CD4-positive, alpha-beta T cell treated with Interleukin-17A for 4 hours (primary cell): Measurements from ENCODE around the gene ACP5.

Source experiments
- DNase-seq: peaks from one replicate; pipeline ENCODE4 v3.0.0-alpha.2; 2020; ENCODE audit warnings: mixed read lengths

ACP5 gene

GRCh38 chr19:11547929-11548700, 29.3 kb downstream of the ACP5 start:
- DNase-seq: no peak

DNA sequence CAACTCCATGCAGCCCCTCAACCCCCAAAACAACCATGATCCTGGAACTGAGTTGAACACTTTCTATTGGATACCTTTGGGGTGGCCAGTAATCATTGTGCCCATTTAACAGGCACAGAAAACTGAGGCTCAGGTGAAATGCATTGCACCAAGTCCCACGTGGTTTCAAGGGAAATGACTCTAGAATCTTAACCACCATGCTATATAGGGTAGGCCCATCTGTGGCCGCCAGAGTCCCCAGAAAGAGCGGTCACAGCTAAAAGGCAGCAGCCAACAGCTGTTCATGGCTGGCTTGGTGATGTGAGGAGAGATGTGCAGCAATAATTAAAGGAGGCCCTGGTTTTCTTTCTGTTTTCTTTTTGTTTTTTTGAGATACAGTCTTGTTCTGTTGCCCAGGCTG, 36.2 kb downstream of the ACP5 start:
- no peak for DNase-seq

- no peak for DNase-seq
These were observed 36.8 kb downstream of the ACP5 start for GRCh38 chr19:11540645-11541044.

GRCh38 chr19:11539495-11540365, 37.7 kb downstream of the ACP5 start:
- DNase-seq: no peak

GRCh38 chr19:11538232-11539036, 39.0 kb downstream of the ACP5 start, which contains the start of gene CNN1:
TSS of gene CNN1 (plus strand) at chr19:11538851. CDS start at chr19:11538928, 77 bp downstream.
- no peak for DNase-seq

GRCh38 chr19:11535792-11536595, 41.5 kb downstream of the ACP5 start:
- peak; percentile 87 for DNase-seq

GRCh38 chr19:11534948-11535347, 42.5 kb downstream of the ACP5 start:
- no peak for DNase-seq

- no peak for DNase-seq
These were observed 42.9 kb downstream of the ACP5 start for GRCh38 chr19:11534538-11534937.

DNA sequence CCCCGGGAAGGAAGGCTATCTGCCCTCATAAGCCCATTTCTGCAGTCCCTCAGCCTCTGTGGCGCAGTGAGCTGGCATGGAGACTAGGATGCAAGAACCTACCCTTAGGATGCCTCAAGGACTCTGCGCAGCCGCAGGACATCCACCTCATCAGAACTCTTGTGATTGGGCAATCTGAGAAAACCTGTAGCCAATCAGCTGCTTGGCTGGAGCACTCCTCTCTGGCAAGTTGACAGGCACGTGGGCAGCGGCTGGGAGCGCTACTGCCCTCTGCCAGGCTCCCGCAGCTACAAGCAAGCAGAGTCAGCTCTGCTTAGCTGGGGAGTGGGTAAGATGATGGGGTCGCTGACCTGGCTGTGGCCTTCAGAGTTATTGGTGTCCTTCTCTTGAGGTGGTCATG, 47.0 kb downstream of the ACP5 start:
- peak; percentile 20 for DNase-seq

DNA sequence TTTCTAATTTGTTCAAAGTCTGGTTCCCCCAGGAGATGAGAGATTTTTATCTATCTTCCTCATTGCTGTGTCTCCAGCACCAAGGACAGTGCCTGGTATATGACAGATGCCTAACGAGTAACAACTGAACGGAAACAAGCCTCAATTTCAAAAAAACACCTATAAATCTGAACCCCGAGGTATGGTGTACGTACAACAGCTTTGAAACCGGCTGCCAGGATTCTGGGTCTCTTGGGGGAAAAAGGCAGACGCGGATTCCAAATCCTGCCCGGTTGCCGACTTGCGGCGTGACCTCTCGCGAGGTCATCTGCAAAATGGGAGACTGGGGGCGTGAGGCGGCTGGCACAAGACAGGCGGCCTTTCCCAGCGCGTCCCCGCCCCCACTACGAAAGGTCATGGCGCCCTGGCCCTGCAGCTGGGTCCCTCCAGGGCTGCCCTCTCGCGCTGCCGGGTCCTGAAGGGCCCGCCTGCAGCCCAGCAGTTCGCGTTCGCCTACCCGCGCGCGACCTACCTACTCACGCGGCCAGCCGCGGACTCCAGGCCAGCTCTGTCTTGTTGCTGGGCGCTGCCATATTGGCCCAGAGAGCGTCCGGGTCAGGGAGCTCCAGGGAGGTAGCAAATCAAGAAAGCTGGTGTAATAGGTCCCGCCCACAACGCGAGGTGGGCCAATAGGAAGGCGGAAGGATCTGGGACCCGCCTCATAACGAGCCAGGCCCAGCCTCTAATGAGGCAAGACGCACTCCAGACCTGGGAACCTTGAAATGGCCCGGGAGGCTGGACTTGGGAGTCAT, 48.7 kb downstream of the ACP5 start, which contains the start of gene ECSIT:
ECSIT (minus strand) TSS at position 584 of the 791 bp plus-strand sequence. CDS start 9,964 bp downstream, outside the sequence.
- DNase-seq: peak; percentile 92
